GM10266 (cell line): ENCODE results near the gene IQGAP2.
"Not testable (repeated sequence)": the region's sequence is repeated elsewhere in the genome, so short reads cannot be mapped to it uniquely, and the experiment has no call there.

Source experiments
- DNase-seq: peaks from one replicate; pipeline ENCODE4 v3.0.0; 2012; ENCODE audit errors: extremely low spot score
- TF ChIP-seq, protein P1 (sequence below): IDR thresholded peaks from 2 replicates; pipeline ENCODE4 v1.5.1; 2012; ENCODE audit warnings: mild to moderate bottlenecking, low read depth; ENCODE audit not compliant: control insufficient read depth, insufficient read depth; ENCODE audit errors: missing control alignments

IQGAP2 gene

DNA sequence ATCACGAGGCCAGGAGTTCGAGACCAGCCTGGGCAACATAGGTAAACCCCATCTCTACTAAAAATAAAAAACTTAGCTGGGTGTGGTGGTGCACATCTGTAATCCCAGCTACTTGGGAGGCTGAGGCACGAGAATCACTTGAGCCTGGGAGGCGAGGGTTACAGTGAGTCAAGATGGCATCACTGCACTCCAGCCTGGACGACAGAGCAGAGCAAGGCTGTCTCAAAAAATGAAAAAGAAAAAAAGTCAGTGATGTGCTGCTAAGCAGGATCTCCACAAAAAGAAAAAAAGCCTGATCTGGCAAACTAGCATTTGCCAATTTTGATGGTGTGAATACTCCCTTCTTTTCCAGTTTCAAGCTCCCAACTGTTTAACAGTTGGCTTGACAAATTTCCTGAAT is 334.8 kb downstream of the IQGAP2 start:
- no peak for DNase-seq
- TF ChIP-seq, protein P1, sequence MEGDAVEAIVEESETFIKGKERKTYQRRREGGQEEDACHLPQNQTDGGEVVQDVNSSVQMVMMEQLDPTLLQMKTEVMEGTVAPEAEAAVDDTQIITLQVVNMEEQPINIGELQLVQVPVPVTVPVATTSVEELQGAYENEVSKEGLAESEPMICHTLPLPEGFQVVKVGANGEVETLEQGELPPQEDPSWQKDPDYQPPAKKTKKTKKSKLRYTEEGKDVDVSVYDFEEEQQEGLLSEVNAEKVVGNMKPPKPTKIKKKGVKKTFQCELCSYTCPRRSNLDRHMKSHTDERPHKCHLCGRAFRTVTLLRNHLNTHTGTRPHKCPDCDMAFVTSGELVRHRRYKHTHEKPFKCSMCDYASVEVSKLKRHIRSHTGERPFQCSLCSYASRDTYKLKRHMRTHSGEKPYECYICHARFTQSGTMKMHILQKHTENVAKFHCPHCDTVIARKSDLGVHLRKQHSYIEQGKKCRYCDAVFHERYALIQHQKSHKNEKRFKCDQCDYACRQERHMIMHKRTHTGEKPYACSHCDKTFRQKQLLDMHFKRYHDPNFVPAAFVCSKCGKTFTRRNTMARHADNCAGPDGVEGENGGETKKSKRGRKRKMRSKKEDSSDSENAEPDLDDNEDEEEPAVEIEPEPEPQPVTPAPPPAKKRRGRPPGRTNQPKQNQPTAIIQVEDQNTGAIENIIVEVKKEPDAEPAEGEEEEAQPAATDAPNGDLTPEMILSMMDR: no peak

DNA sequence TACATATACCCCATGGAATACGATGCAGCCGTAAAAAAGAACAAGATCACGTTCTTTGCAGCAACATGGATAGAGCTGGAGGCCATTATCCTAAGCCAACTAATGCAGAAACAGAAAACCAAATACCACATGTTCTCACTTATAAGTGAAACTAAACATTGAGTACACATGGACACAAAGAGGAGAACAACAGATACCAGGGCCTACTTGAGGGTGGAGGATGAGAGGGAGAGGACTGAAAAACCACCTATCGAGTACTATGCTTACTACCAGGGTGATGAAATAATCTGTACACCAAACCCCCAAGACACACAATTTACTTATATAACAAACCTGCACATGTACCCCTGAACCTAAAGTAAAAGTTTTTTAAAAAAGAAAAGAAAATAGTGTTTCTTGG is 338.4 kb downstream of the IQGAP2 start:
- not testable (repeated sequence) for DNase-seq

DNA sequence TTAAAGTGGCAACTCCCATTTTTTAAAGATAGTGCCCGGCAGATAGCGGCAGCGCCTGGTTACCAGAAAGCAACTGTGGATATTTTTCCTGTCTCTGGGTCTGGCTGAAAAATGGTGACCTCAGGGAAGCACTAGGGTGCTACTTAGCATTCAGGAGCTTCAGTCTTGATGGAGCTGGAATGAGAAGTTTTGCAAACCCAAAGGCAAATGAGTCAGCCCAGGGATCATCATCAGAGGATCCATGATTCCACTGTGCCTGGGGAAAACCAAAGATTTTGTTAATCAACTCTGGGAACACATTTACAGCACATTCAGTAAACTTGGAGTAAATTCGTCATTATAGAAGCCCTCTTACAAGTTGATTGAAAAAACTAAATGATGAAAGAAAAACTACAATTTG is 339.5 kb downstream of the IQGAP2 start:
- TF ChIP-seq, protein P1: no peak
- DNase-seq: no peak

DNA sequence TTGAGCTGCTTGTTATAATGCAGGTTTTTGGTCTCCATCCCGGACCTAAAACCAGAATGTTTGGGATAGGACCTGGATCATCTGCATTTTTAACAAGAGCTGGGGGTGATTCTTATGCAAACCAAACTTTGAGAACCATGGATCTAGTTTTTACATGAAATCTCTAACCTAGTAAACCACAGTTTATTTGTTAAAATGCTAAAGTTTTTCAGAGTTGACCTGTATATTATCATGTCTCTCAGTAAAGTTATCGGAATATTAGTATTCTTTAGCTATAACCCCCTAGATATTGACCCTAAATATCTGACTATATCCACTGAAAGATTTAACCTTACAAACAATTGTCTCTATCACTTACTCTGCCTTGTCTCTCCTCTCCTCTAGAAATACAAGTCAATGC is 341.5 kb downstream of the IQGAP2 start:
- no peak for DNase-seq
- TF ChIP-seq, protein P1: no peak

DNA sequence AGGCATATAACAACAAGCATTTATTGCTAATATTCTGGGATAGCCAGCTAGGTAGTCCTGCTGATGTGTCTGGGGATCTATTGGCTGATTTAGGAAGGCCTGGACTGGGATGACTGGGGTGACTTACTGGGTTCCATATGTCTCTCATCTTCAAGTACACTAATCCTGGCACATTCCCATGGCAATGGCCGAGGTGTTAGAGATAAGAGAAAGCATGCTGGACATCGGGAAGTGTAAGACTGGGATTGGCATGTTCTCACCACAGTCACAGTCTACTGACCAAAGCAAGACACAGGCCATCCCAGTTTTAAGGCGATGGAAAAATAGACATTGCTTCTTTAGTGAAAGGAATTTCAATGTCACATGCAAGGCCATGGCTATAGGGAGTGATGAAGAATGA is 342.6 kb downstream of the IQGAP2 start:
- TF ChIP-seq, protein P1: no peak
- DNase-seq: no peak

DNA sequence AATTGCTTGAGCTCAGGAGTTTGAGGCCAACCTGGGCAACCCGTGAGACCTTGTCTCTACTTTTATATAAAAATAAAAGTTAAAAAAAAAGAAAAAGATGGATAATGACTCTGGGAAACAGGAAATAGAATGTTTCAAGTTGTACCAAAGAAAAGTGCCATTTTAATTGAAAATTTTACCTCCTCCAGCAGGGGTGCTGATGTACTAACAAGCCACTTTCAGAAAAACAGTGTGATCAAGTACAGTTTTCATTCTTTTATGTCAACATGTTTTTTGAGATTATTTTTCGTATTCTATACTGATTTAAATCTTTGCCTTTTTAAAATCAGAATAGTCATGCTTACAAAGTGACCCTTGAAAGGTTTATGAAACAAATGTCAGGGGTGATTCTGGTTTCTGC is 343.6 kb downstream of the IQGAP2 start:
- TF ChIP-seq, protein P1: no peak

DNA sequence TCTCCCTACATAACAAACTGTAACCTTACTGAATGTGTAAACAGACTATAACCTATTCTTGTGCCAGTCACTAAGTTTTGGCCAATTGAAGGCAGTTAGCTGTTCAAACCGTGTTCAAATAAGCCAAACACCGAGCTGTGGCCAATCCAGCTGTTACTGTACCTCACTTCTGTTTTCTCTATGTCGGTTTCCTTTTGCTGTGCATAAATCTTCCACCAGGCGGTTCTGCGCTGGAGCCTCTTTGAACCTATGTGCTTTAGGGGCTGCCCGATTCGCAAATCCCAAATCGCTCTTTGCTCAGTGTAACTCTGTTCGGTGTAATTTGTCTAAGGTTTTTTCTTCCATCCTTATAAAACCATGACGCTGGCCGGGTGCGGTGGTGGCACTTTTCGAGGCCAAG is 344.6 kb downstream of the IQGAP2 start:
- TF ChIP-seq, protein P1: no peak
- DNase-seq: no peak

More for the DNA sequence above, 343.6 kb downstream of the IQGAP2 start:
- DNase-seq: no peak

DNA sequence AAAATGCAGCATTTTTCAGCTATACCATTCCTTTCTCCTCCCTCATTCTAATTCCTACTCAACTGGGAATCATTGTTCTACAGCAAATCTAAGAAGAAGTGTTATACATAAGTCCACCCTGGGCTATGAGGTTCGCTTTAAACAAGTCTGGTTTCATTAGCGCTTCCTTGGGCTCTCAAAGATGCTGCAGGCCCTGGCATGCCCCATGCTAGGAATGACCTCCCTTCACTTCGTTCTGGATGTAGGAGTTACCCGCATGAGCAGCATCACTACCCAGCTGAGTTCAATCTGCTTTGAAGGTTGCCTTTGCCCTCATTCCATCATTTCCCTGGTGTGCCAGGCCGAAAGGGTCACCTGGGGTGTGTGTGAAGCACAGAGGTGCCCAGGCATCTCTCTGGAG is 348.2 kb downstream of the IQGAP2 start:
- no peak for DNase-seq
- TF ChIP-seq, protein P1: no peak
